H9 (cell line): ENCODE measurements around the gene TANGO6. TPM values are rescaled to one million over a fixed set of nuclear protein-coding genes. Genes with fewer than 3 reads are reported as not detected.

ENCODE experiments used
- DNase-seq: peaks from one replicate; pipeline ENCODE4 v3.0.0-alpha.2; 2017
- H2AFZ ChIP-seq: one replicate; pipeline ENCODE4 v1.6.1; 2013; ENCODE audit warnings: mild to moderate bottlenecking, low read length, control low read depth, moderate library complexity
- H2AK5ac ChIP-seq: 2 replicates; pipeline ENCODE4 v1.6.1; 2013; ENCODE audit warnings: low read length, control low read depth, mixed read lengths; ENCODE audit not compliant: insufficient read length
- H2BK120ac ChIP-seq: one replicate; pipeline ENCODE4 v1.6.1; 2013; ENCODE audit warnings: low read depth, mild to moderate bottlenecking, low read length, control low read depth, inconsistent platforms; ENCODE audit not compliant: poor library complexity, severe bottlenecking
- H2BK12ac ChIP-seq: 2 replicates; pipeline ENCODE4 v1.6.1; 2013; ENCODE audit warnings: low read length, control low read depth, mixed read lengths, low read depth; ENCODE audit not compliant: insufficient read length
- H2BK15ac ChIP-seq: 2 replicates; pipeline ENCODE4 v1.6.1; 2013; ENCODE audit warnings: low read depth, low read length, control low read depth
- H2BK20ac ChIP-seq: one replicate; pipeline ENCODE4 v1.6.1; 2013; ENCODE audit warnings: low read depth, mild to moderate bottlenecking, low read length, control low read depth, inconsistent platforms; ENCODE audit not compliant: poor library complexity, severe bottlenecking
- H2BK5ac ChIP-seq: 2 replicates; pipeline ENCODE4 v1.6.1; 2013; ENCODE audit warnings: low read length, control low read depth, mixed read lengths; ENCODE audit not compliant: insufficient read length
- H3K14ac ChIP-seq: 2 replicates; pipeline ENCODE4 v1.6.1; 2013; ENCODE audit warnings: low read length, control low read depth; ENCODE audit not compliant: insufficient read depth
- H3K18ac ChIP-seq: 2 replicates; pipeline ENCODE4 v1.6.1; 2013; ENCODE audit warnings: low read depth, mild to moderate bottlenecking, mixed read lengths, low read length, control low read depth; ENCODE audit not compliant: insufficient read length
- H3K23ac ChIP-seq: 2 replicates; pipeline ENCODE4 v1.6.1; 2013; ENCODE audit warnings: low read length, control low read depth, mixed read lengths, low read depth; ENCODE audit not compliant: insufficient read length
- H3K23me2 ChIP-seq: 2 replicates; pipeline ENCODE4 v1.6.1; 2013; ENCODE audit warnings: low read depth, mild to moderate bottlenecking, mixed read lengths, low read length, control low read depth; ENCODE audit not compliant: insufficient read length, poor library complexity, severe bottlenecking
- H3K27ac ChIP-seq: 2 replicates; pipeline ENCODE4 v1.5.1; 2013; ENCODE audit warnings: low read length, control low read depth, mixed read lengths, low read depth; ENCODE audit not compliant: insufficient read length
- H3K27me3 ChIP-seq: 2 replicates; pipeline ENCODE4 v1.6.1; 2013; ENCODE audit warnings: low read length, control low read depth, inconsistent platforms; ENCODE audit not compliant: insufficient read depth
- H3K4ac ChIP-seq: 2 replicates; pipeline ENCODE4 v1.6.1; 2013; ENCODE audit warnings: low read depth, mild to moderate bottlenecking, control low read depth, inconsistent platforms, low read length, moderate library complexity
- H3K4me1 ChIP-seq: 2 replicates; pipeline ENCODE4 v1.6.1; 2013; ENCODE audit warnings: low read length, control low read depth, inconsistent platforms; ENCODE audit not compliant: insufficient read depth
- H3K4me2 ChIP-seq: 2 replicates; pipeline ENCODE4 v1.6.1; 2013; ENCODE audit warnings: low read length, control low read depth, mixed read lengths; ENCODE audit not compliant: insufficient read length, insufficient read depth
- H3K56ac ChIP-seq: 2 replicates; pipeline ENCODE4 v1.6.1; 2013; ENCODE audit warnings: low read depth, mild to moderate bottlenecking, mixed read lengths, low read length, control low read depth; ENCODE audit not compliant: insufficient read length
- H3K79me1 ChIP-seq: 2 replicates; pipeline ENCODE4 v1.6.1; 2013; ENCODE audit warnings: low read depth, mild to moderate bottlenecking, moderate library complexity, low read length, control low read depth, inconsistent platforms; ENCODE audit not compliant: insufficient read depth, poor library complexity, severe bottlenecking
- H3K79me2 ChIP-seq: 2 replicates; pipeline ENCODE4 v1.6.1; 2013; ENCODE audit warnings: low read length, control low read depth, inconsistent platforms; ENCODE audit not compliant: insufficient read depth
- H3K9ac ChIP-seq: 2 replicates; pipeline ENCODE4 v1.6.1; 2013; ENCODE audit warnings: low read length, control low read depth, mixed read lengths; ENCODE audit not compliant: insufficient read length; ENCODE audit errors: extremely low read depth
- H3K9me3 ChIP-seq: one replicate; pipeline ENCODE4 v1.6.1; 2013; ENCODE audit warnings: low read depth, low read length, inconsistent platforms; ENCODE audit not compliant: control insufficient read depth
- H3T11ph ChIP-seq: one replicate; pipeline ENCODE4 v1.6.1; 2013; ENCODE audit warnings: mild to moderate bottlenecking, low read length, control low read depth, inconsistent platforms
- H4K20me1 ChIP-seq: one replicate; pipeline ENCODE4 v1.6.1; 2013; ENCODE audit not compliant: control insufficient read depth, insufficient read length, insufficient read depth
- H4K5ac ChIP-seq: 2 replicates; pipeline ENCODE4 v1.6.1; 2013; ENCODE audit warnings: low read depth, mild to moderate bottlenecking, mixed read lengths, low read length, control low read depth; ENCODE audit not compliant: insufficient read length
- H4K8ac ChIP-seq: replicated peaks from 2 replicates; pipeline ENCODE4 v1.6.1; 2013; ENCODE audit warnings: low read length, control low read depth, mixed read lengths, low read depth; ENCODE audit not compliant: insufficient read length
- H4K91ac ChIP-seq: 2 replicates; pipeline ENCODE4 v1.6.1; 2013; ENCODE audit warnings: low read depth, mild to moderate bottlenecking, moderate library complexity, mixed read lengths, low read length, control low read depth; ENCODE audit not compliant: insufficient read length
- H3K27ac Mint-ChIP-seq, 3 experiments: 2 replicates in 2 of 3; 3 replicates in 1 of 3; pipeline ENCODE4 v1.8.0; 2020 to 2021; ENCODE audit warnings: mixed read lengths in 3 of 3, mild to moderate bottlenecking in 1 of 3, moderate library complexity in 1 of 3
- H3K27me3 Mint-ChIP-seq: 2 replicates; pipeline ENCODE4 v1.8.0; 2021; ENCODE audit warnings: low read depth, mild to moderate bottlenecking, moderate library complexity, mixed read lengths
- H3K36me3 Mint-ChIP-seq, 3 experiments: 2 replicates in 2 of 3; 3 replicates in 1 of 3; pipeline ENCODE4 v1.8.0; 2020 to 2021; ENCODE audit warnings: low read depth in 3 of 3, mixed read lengths in 3 of 3; ENCODE audit not compliant: insufficient read depth in 1 of 3
- H3K4me1 Mint-ChIP-seq, 2 experiments: 2 replicates each; pipeline ENCODE4 v1.8.0; 2020; ENCODE audit warnings: mixed read lengths in 2 of 2
- H3K4me3 Mint-ChIP-seq, 2 experiments: 2 replicates in 1 of 2; 3 replicates in 1 of 2; pipeline ENCODE4 v1.8.0; 2020 to 2021; ENCODE audit warnings: mild to moderate bottlenecking in 2 of 2, mixed read lengths in 2 of 2, moderate library complexity in 1 of 2
- H3K9me3 Mint-ChIP-seq, 2 experiments: 2 replicates in 1 of 2; 3 replicates in 1 of 2; pipeline ENCODE4 v1.8.0; 2020; ENCODE audit warnings: mild to moderate bottlenecking in 2 of 2, mixed read lengths in 2 of 2, moderate library complexity in 1 of 2
- CTCF ChIP-seq: fragments of 200-600 bp; sonication (generic); conservative IDR thresholded peaks from 3 replicates; pipeline ENCODE4 v1.8.0; 2021; ENCODE audit warnings: antibody characterized with exemption, mild to moderate bottlenecking
- WGBS: extraction: QIAGEN DNeasy Blood & Tissue Kit; methylation state at CpG from one replicate; pipeline ENCODE4 v1.1.7; 2013; ENCODE audit warnings: missing lambda C conversion rate, low lambda C conversion rate, mixed read lengths; ENCODE audit not compliant: insufficient read length; ENCODE audit errors: extremely low coverage; 5-methylcytosine and 5-hydroxymethylcytosine counted together
- total RNA-seq: library from RNA; stranded (reverse); gene quantifications from 2 replicates; pipeline ENCODE4 v1.2.1, GENCODE V29; 2021

TANGO6 gene
- total RNA-seq, 1 experiment from 2014 or later, result 12.0 TPM

GRCh38 chr16:68887107-68887506, 43.8 kb downstream of the TANGO6 start:
- WGBS, result no CpG with 5 or more reads among the region's 1 CpG
- Histone ChIP-seq H4K20me1 (no peaks in the 10 kb centered on the region), H3K27me3 (no peaks in the 10 kb centered on the region), H3T11ph (no peak overlapping the region), H3K9ac (no peak overlapping the region), H3K79me2 (no peaks in the 10 kb centered on the region), H3K4me2 (no peak overlapping the region), H3K14ac (no peak overlapping the region), H2AK5ac (no peak overlapping the region), H3K79me1 (no peaks in the 10 kb centered on the region), H2BK12ac (no peak overlapping the region), H4K8ac (no peak overlapping the region), H3K56ac (no peak overlapping the region), H3K4ac (no peak overlapping the region), H4K5ac (no peak overlapping the region), H3K23me2 (no peaks in the 10 kb centered on the region), H2BK5ac (no peak overlapping the region), H2BK120ac (no peak overlapping the region), H2AFZ (no peak overlapping the region), H3K27ac (no peak overlapping the region), H2BK15ac (no peak overlapping the region), H3K4me1 (no peaks in the 10 kb centered on the region), H2BK20ac (no peak overlapping the region), H3K9me3 (no peaks in the 10 kb centered on the region), H3K18ac (no peak overlapping the region), H3K23ac (no peak overlapping the region), H4K91ac (no peak overlapping the region)
- H3K4me3 Mint-ChIP-seq, result no peak overlapping the region
- no peak for TF ChIP-seq CTCF
- H3K27me3 Mint-ChIP-seq, result no peaks in the 10 kb centered on the region
- peak overlapping the region in 1 of 3 experiments; percentile 3; a peak in 1 of 7 replicates for H3K27ac Mint-ChIP-seq
- no peaks in the 10 kb centered on the region for H3K4me1 Mint-ChIP-seq
- H3K9me3 Mint-ChIP-seq, result no peaks in the 10 kb centered on the region
- H3K36me3 Mint-ChIP-seq, result 0 out of 7 replicates have a peak, but pooled peaks cover 0 to 2% (median 0%) of the 10 kb centered on the region in 3 experiments
- no peak for DNase-seq
